ENCODE results near the gene CLEC2D.
"Not testable (repeated sequence)": the region's sequence is repeated elsewhere in the genome, so short reads cannot be mapped to it uniquely, and the experiment has no call there.

DNA sequence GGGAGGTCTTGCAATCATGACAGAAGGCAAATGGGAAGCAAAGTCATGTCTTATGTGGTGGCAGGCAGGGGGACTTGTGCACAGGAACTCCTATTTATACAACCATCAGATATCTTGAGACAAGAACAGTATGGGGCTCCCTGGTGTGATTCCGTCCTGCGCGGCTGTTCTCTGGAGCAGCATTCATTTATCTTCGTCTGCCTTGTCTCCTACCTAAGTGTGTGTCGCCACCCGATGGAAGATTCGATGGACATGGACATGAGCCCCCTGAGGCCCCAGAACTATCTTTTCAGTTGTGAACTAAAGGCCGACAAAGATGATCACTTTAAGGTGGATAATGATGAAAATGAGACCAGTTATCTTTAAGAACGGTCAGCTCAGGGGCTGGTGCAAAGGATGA, 25.6 kb downstream of the CLEC2D start:
- TF ChIP-seq, protein P1, sequence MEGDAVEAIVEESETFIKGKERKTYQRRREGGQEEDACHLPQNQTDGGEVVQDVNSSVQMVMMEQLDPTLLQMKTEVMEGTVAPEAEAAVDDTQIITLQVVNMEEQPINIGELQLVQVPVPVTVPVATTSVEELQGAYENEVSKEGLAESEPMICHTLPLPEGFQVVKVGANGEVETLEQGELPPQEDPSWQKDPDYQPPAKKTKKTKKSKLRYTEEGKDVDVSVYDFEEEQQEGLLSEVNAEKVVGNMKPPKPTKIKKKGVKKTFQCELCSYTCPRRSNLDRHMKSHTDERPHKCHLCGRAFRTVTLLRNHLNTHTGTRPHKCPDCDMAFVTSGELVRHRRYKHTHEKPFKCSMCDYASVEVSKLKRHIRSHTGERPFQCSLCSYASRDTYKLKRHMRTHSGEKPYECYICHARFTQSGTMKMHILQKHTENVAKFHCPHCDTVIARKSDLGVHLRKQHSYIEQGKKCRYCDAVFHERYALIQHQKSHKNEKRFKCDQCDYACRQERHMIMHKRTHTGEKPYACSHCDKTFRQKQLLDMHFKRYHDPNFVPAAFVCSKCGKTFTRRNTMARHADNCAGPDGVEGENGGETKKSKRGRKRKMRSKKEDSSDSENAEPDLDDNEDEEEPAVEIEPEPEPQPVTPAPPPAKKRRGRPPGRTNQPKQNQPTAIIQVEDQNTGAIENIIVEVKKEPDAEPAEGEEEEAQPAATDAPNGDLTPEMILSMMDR (IDR thresholded peaks at IDR 0.05 in 8 of 11, conservative IDR thresholded peaks at IDR 0.05 in 3 of 11) = not testable (repeated sequence)
- not testable (repeated sequence) for TF ChIP-seq POLR2AphosphoS5 (IDR thresholded peaks at IDR 0.05)

All from spleen (tissue), 7 donors.